RWPE2 (cell line): Measurements from ENCODE around the gene DHX58.

ENCODE experiments used
- ATAC-seq: fragments of 200-7000 bp; cut with Tn5 transposase; 3 replicates; pipeline ENCODE4 v1.9.1; 2021; ENCODE audit warnings: low read depth
- DNase-seq: peaks from one replicate; pipeline ENCODE4 v3.0.0-alpha.2; 2020; ENCODE audit warnings: low spot score
- H3K27ac ChIP-seq: fragments of 450-650 bp; 2 replicates; pipeline ENCODE4 v1.5.1; 2017; ENCODE audit warnings: mild to moderate bottlenecking; ENCODE audit not compliant: poor library complexity, severe bottlenecking
- H3K27me3 ChIP-seq: fragments of 250-450 bp; sonication (Bioruptor Pico); 2 replicates; pipeline ENCODE4 v1.5.1; 2021; ENCODE audit warnings: mild to moderate bottlenecking, moderate library complexity; ENCODE audit not compliant: insufficient read depth, poor library complexity, severe bottlenecking
- H3K36me3 ChIP-seq: fragments of 250-450 bp; sonication (Bioruptor Pico); 2 replicates; pipeline ENCODE4 v1.5.1; 2020; ENCODE audit warnings: low read depth, mild to moderate bottlenecking, moderate library complexity
- H3K4me1 ChIP-seq: fragments of 250-450 bp; sonication (Bioruptor Pico); 2 replicates; pipeline ENCODE4 v1.5.1; 2021; ENCODE audit warnings: mild to moderate bottlenecking, moderate library complexity; ENCODE audit not compliant: insufficient read depth, poor library complexity, severe bottlenecking
- H3K4me3 ChIP-seq: fragments of 250-450 bp; sonication (Bioruptor Pico); 2 replicates; pipeline ENCODE4 v1.5.1; 2021; ENCODE audit warnings: mild to moderate bottlenecking, moderate library complexity; ENCODE audit not compliant: severe bottlenecking
- H3K9me3 ChIP-seq: fragments of 250-450 bp; sonication (Bioruptor Pico); 2 replicates; pipeline ENCODE4 v1.5.1; 2021; ENCODE audit warnings: mild to moderate bottlenecking, moderate library complexity; ENCODE audit not compliant: severe bottlenecking
- TF ChIP-seq, protein P1 (sequence below): fragments of 450-650 bp; IDR thresholded peaks from one replicate; pipeline ENCODE4 v1.5.1; 2017; ENCODE audit warnings: mild to moderate bottlenecking, moderate library complexity; ENCODE audit not compliant: poor library complexity, severe bottlenecking

The DHX58 gene

DNA sequence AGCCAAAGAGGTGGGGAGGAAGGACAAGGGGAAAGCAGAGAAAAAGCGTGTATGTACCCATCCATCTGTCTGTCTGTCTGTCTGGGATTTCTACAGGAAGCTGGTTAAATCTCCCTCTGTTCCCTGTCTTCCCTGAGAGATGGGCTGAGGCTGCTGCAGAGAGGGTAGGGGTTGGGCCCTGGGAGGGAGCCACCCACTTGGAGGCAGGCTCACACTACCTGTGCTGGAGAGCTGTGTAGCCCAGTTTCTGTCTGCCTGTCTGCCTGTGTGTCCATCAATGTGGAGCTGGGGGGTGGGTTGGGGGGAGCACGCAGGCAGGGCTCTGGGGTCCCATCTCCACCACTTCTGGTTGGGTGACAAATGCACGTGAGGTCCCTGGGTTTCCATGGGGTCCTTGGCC, 43.5 kb downstream of the DHX58 start:
- Histone ChIP-seq H3K4me3 (no peak overlapping the region), H3K4me1 (no peaks in the 10 kb centered on the region), H3K27ac (no peak overlapping the region), H3K36me3 (no peaks in the 10 kb centered on the region), H3K27me3 (peaks cover 8% of the 10 kb centered on the region), H3K9me3 (no peaks in the 10 kb centered on the region)
- TF ChIP-seq, protein P1, sequence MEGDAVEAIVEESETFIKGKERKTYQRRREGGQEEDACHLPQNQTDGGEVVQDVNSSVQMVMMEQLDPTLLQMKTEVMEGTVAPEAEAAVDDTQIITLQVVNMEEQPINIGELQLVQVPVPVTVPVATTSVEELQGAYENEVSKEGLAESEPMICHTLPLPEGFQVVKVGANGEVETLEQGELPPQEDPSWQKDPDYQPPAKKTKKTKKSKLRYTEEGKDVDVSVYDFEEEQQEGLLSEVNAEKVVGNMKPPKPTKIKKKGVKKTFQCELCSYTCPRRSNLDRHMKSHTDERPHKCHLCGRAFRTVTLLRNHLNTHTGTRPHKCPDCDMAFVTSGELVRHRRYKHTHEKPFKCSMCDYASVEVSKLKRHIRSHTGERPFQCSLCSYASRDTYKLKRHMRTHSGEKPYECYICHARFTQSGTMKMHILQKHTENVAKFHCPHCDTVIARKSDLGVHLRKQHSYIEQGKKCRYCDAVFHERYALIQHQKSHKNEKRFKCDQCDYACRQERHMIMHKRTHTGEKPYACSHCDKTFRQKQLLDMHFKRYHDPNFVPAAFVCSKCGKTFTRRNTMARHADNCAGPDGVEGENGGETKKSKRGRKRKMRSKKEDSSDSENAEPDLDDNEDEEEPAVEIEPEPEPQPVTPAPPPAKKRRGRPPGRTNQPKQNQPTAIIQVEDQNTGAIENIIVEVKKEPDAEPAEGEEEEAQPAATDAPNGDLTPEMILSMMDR = no peak
- peak; percentile 61 for ATAC-seq
- no peak for DNase-seq

- H3K36me3 ChIP-seq = no peaks in the 10 kb centered on the region
- no peaks in the 10 kb centered on the region for H3K9me3 ChIP-seq
- peaks cover 8% of the 10 kb centered on the region for H3K27me3 ChIP-seq
- H3K4me1 ChIP-seq = no peaks in the 10 kb centered on the region
- TF ChIP-seq, protein P1 = peak; percentile 83
- ATAC-seq (peak; percentile 53), DNase-seq (no peak)
- no peak overlapping the region for H3K4me3 ChIP-seq
- H3K27ac ChIP-seq = no peak overlapping the region
These were observed 45.0 kb downstream of the DHX58 start for GRCh38 chr17:42067371-42068091.

- TF ChIP-seq, protein P1 = no peak
- no peak for DNase-seq
- ATAC-seq = no peak
These were observed 47.3 kb downstream of the DHX58 start for GRCh38 chr17:42065201-42065600.

DNA sequence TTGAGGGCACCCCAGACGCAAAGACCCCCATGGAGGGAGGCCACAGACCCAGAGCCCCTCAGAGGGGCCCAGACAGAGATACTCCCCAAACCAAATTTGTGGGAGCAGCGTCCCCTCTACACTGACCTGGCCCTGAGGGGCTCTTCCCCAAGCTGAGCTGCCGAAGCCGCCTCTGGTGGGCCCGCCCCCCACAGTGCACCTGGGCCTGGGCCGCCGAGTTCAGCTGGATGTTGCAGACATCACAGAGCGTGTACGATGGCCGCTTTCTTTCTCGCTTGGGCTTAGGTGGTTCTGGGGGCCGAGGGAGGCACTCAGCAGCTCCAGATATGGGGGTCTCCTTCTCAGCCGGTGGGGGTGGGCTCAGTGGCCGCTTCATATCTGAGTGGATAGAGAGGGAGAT, 49.8 kb downstream of the DHX58 start:
- Histone ChIP-seq H3K27me3 (no peaks in the 10 kb centered on the region), H3K27ac (no peak overlapping the region), H3K9me3 (no peaks in the 10 kb centered on the region), H3K36me3 (no peaks in the 10 kb centered on the region), H3K4me3 (no peak overlapping the region), H3K4me1 (no peaks in the 10 kb centered on the region)
- TF ChIP-seq, protein P1 = no peak
- DNase-seq (no peak), ATAC-seq (no peak)

More at GRCh38 chr17:42065201-42065600, 47.3 kb downstream of the DHX58 start:
- H3K9me3 ChIP-seq = no peaks in the 10 kb centered on the region
- H3K36me3 ChIP-seq = no peaks in the 10 kb centered on the region
- H3K4me1 ChIP-seq = no peaks in the 10 kb centered on the region
- no peaks in the 10 kb centered on the region for H3K27me3 ChIP-seq
- H3K4me3 ChIP-seq = no peak overlapping the region
- no peak overlapping the region for H3K27ac ChIP-seq
